Endometrial microvascular endothelial cells (primary cell): Measurements from ENCODE around the gene CEP97. TPM values are rescaled to one million over a fixed set of nuclear protein-coding genes. Genes with fewer than 3 reads are reported as not detected.
"Not testable (repeated sequence)": the region's sequence is repeated elsewhere in the genome, so short reads cannot be mapped to it uniquely, and the experiment has no call there.

Experiments used
- in situ Hi-C: cut with HindIII; loops from 2 replicates; pipeline ENCODE4 v1.10.0; 2017; ENCODE audit warnings: low sequenced_read_pairs, low pct_unique_long_range_greater_than_20kb; ENCODE audit errors: inconsistent ontology term
- total RNA-seq: library from RNA; depleted of rRNA; stranded (reverse); fragments of >200 nt; gene quantifications from one replicate; pipeline ENCODE4 v1.2.3, GENCODE V29; 2015; ENCODE audit errors: inconsistent ontology term

CEP97 gene
- total RNA-seq, 1 donor from 2014 or later: 4.6 TPM

DNA sequence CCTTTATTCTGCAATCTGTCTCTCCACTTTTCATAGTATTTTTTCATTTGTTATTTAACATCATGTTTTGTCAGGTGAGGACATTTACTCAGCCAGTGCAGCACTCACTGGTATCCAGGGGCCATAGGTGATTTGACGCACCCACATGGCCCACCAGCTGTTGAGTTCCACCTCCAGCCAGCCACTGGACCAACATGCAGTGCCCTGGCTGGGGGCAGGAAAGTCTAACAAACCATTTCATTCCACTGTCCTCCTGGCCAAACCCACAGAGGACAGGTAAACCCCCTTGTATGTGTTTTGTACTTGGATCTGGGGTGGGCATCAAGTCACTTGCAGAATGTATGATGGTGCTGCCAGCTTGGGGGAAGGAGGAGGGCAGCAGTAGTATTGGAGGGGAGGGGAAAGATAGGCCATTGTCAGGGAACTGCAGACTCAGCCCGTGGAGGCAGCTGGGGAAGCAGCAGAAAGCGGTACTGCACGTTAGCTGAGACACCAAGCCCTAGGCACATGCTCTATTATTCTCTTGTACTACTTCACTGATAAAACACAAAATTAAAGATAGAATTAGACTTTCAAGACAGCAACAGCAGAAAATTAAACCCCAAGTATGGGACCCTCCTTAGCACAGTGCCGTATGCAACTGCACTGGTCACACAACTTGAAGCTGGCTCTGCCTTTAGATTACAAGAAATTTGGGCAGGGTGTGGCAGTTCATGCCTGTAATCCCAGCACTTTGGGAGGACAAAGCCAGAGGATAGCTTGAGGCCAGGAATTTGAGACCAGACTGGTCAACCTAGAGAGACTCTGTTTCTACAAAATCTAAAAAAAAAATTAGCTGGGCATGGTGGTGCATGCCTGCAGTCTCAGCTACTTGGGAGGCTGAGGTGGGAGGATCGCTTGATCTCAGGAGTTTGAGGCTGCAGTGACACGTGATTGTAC, 22.4 kb upstream of the CEP97 start:
- in situ Hi-C loops: no loop called here

GRCh38 chr3:101702726-101703125, 21.7 kb upstream of the CEP97 start:
- in situ Hi-C loops: no loop called here

DNA sequence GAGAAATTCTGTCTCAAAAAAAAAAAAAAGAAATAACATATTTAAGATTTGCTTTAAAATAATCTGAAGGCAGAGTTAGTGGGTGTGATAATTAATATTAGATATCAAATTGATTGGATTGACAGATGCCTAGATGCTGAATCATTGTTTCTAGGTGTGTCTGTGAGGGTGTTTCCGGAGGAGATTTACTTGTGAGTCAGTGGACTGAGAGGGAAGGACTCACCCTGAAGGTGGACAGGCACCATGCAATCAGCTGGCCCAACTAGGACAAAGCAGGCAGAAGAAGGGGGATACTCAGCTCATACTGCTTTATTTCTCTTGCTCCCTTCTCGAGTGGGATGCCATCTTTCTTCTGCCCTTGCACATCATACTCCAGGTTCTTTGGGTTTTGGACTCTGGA, 21.2 kb upstream of the CEP97 start:
- in situ Hi-C loops: no loop called here

GRCh38 chr3:101704639-101705038, 19.8 kb upstream of the CEP97 start:
- in situ Hi-C loops: not testable (repeated sequence)

DNA sequence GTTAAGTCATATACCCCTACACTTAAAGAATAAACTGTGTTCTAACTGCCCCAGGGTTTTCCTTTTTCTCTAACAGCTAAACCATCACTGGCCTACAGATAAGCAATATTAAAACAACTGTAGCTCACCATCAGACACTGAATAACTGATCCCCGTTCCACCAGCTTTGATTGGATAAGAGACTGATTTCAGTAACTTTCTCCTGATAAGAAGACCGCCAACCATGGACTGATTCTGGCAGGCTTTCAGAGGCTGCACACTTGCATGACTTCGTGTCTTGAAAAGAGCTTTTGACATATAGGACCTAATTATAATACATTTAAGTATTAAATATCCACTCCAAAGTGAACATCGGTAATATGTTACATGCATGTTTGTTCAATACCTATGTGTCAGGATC, 15.3 kb upstream of the CEP97 start:
- in situ Hi-C loops: no loop called here

DNA sequence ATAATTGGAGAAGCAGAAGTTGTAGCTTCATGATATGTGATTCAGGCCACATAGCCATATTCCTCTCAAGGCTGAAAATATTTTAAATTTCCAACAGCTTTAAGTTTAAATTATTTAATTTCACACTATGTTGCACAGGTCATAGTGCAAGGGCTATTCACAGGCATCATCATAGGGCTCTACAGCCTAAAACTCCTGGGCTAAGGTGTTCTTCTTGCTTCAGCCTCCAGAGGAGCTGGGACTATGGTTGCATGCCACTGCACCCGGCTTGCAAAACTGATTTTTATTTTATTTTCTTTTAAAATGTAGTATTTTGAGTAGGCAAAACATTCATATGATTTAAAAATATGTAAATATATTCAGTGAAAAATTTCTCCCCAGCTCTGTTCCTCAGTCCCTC, 6.0 kb upstream of the CEP97 start:
- in situ Hi-C loops: no loop called here

DNA sequence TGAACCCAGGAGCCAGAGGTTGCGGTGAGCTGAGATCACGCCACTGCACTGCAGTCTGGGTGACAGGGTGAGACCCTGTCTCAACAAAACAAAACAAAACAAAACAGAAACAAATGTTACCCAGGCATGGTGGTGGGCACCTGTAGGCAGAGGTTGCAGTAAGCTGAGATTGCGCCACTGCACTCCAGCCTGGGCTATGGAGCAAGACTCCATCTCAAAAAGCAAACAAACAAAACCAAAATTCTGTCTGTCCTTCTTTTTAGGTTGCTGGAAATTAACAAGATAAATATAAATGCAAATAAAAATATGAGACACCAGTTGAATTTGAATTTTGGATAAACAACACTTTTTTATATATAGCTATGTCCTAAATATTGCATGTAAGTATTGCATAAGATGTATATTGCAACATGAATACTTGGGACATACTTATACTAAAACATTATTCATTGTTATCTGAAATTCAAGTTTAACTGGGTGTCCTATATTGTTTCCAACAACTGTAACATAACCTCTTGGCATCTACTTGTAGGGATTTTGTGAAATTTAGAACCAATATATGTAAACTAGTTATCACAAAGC, 4.7 kb upstream of the CEP97 start:
- in situ Hi-C loops: no loop called here

DNA sequence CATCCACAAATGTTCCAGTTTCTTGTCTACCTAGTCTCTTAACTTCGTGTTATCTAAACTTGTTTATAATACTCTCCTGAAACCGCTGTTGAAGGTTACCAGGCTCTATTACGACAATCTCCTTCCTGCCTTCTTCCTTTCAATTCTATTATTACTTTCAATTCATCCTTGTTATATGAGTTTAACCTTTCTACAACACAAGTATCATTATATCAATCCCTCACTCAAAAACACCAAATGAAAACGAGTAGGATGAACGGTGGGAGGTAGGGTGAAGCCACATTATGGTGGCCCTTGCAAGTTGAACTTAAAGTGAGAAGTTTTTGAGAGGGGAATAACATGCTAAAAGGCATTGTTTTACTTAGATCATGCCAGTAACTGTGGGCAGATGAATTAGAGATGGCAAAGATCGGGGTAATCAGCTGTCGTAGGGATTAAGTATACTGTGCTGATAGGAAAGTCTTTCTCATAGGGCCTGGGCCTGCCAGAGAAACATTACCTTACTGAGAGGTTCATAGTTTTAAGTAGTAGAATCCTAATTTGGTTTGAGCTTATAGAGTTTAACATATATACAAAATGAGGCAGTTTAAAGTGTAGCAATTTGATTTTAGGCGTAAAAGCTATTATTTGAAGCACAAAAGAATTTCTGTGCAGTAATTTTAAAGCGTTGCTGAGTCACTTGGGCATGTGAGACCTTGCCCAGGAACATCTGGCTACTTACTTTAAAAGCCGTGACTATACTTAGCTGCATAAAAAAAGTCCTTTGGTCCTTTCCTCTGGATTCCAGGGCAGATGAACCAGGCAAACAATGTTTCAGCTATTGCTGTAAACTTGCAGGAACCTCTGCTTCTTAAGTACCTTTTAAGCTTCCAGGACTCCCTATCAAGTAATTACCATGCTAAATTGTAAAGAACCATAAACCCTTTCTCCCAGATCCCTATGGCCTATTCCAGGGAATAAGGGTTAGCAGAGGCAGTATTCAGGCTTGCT, 3.3 kb upstream of the CEP97 start:
- in situ Hi-C loops: no loop called here

- in situ Hi-C loops: no loop called here
Measured at GRCh38 chr3:101722394-101723173, 1.8 kb upstream of the CEP97 start.

DNA sequence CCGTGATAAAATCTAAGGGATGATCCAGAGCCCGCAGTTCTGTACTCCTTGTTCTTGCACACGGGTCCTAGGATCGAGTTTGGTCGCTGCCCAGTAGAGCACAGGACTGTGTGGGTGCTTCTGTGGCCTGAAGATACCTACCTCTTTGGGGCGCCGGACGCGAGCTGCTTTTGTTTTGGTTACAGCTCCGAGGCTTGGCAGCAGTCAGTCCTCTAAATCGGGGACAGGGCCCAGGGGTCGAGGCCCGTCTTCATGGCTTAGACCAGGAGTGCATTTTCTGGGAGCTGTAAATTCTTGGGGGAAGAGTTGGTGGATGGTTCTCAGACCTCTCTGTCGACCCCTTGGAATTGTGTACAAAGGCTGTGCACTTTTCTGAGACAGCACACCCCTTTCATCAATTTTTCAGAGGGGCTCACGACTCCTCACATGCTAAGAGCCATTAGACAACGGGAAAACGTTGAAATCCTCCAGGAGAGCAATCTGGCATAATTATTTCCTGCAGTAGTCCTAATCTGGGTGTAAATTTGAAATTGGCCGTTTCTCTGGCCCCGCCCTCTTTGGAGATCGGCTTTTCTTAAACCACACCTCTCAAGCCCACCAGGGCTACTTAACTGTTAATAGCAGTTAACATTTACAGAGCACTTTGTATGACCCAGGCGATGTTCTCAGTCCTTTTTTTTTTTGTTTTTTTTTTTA, 928 bp downstream of the CEP97 start:
- in situ Hi-C loops: no loop called here

DNA sequence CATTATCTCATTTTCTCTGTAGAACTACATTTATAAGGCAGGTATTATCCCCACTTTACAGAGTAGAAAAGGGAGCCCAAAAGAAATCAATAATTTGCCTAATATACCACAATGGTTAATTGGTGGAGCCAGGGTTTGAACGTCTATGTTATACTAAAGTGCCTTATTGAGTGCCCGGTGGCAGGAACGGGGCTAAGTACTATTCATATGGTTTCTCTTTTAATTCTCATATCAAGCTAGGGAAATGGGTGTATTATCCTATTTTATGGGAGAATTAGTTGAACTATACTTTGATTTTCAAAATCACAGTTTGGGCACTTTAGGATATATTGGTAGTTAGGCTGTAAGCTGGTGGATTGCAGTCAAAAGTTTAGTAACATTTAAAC, 1.5 kb downstream of the CEP97 start:
- in situ Hi-C loops: no loop called here

GRCh38 chr3:101729586-101729985, 5.2 kb downstream of the CEP97 start:
- in situ Hi-C loops: no loop called here

DNA sequence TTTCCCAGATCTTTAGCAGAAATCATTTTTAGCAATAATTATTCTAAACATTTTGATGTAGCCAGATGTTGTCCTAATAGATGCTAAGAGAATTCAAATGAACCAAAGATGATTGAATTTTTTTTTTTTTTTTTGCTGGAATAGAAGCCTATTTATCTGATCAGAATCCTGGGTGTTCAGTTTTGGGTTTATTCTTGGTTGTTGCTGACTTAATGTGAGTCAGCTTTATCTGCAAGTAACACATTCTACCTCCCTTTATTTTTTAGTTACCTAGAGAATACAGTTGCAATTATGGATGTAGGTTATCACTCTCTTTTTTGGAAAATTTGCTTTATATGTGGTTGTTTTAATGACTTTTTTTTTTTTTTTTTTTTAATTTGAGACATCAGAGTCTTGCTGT, 6.4 kb downstream of the CEP97 start:
- in situ Hi-C loops: no loop called here

GRCh38 chr3:101732240-101732641, 7.8 kb downstream of the CEP97 start:
- in situ Hi-C loops: no loop called here

- in situ Hi-C loops: no loop called here
Measured at GRCh38 chr3:101735833-101736232, 11.4 kb downstream of the CEP97 start.

DNA sequence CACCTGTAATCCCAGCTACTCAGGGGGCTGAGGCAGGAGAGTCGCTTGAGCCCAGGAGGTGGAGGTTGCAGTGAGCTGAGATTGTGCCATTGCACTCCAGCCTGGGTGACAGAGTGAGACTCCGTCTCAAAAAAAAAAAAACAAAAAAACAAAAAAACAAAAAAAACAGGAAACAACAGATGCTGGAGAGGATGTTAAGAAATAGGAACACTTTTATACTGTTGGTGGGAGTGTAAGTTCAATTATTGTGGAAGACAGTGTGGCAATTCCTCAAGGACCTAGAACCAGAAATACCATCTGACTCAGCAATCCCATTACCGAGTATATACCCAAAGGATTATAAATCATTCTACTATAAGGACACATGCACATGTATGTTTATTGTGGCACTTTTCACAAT, 17.5 kb downstream of the CEP97 start:
- in situ Hi-C loops: not testable (repeated sequence)

- in situ Hi-C loops: no loop called here
Measured at GRCh38 chr3:101744811-101745210, 20.4 kb downstream of the CEP97 start.

DNA sequence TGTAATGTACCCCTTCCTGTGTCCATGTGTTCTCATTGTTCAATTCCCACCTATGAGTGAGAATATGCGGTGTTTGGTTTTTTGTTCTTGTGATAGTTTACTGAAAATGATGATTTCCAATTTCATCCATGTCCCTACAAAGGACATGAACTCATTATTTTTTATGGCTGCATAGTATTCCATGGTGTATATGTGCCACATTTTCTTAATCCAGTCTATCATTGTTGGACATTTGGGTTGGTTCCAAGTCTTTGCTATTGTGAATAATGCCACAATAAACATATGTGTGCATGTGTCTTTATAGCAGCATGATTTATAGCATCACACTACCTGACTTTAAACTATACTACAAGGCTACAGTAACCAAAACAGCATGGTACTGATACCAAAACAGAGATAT, 21.5 kb downstream of the CEP97 start:
- in situ Hi-C loops: not testable (repeated sequence)
